ENCODE measurements around the gene RETREG2.

The RETREG2 gene

DNA sequence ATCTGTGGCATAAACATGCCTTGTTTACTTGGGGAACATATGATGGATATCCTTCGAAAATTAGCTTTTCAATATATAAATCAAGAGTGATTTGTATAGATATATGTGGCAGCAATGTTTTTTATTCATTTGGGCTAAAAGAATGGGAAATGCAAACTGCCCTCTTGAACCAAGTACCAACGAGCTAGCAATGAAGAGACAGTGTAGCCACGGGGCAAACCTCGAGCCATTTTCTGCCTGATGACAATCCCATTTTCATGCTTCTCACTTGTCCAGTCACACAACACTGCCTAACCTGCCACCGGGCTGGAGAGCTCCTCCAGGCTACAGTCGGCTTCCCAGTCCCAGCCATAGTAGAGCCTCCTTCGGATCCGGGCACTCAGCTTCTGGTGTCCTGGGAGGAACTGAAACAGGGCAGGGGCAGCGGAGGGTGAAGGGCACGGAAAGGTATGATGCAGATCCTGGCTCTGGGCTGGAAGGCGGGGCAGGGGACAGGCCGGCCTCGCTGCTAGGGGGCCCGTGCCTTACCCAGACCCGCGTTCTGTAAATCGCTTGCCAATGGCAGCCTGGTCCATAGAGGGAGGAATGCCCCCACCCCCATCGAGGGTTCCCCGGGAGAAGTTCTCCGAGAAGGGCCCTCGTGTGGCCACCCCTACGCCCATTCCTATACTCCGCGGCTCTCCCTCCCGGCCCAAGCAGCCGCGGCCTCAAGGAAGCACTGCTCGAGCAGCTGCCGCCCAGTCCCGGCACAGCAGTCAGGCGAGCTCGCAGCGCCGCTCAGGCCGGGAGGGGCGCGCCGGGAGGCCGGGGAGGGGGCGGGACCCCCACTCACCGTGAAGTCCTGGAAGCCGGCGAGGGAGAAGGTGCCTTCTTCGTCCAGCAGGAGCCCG is 1.9 kb upstream of the RETREG2 start:
- no peak for TF ChIP-seq TCF12 (IDR thresholded peaks at IDR 0.05; ENCODE audit: low read depth)
- TF ChIP-seq TEAD4 (IDR thresholded peaks at IDR 0.05), result 0 out of 2 replicates have a peak, but pooled peaks have one; percentile 11
- TF ChIP-seq, protein P1, sequence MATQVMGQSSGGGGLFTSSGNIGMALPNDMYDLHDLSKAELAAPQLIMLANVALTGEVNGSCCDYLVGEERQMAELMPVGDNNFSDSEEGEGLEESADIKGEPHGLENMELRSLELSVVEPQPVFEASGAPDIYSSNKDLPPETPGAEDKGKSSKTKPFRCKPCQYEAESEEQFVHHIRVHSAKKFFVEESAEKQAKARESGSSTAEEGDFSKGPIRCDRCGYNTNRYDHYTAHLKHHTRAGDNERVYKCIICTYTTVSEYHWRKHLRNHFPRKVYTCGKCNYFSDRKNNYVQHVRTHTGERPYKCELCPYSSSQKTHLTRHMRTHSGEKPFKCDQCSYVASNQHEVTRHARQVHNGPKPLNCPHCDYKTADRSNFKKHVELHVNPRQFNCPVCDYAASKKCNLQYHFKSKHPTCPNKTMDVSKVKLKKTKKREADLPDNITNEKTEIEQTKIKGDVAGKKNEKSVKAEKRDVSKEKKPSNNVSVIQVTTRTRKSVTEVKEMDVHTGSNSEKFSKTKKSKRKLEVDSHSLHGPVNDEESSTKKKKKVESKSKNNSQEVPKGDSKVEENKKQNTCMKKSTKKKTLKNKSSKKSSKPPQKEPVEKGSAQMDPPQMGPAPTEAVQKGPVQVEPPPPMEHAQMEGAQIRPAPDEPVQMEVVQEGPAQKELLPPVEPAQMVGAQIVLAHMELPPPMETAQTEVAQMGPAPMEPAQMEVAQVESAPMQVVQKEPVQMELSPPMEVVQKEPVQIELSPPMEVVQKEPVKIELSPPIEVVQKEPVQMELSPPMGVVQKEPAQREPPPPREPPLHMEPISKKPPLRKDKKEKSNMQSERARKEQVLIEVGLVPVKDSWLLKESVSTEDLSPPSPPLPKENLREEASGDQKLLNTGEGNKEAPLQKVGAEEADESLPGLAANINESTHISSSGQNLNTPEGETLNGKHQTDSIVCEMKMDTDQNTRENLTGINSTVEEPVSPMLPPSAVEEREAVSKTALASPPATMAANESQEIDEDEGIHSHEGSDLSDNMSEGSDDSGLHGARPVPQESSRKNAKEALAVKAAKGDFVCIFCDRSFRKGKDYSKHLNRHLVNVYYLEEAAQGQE (IDR thresholded peaks at IDR 0.05; ENCODE audit: low read depth), result no peak
- no peak for TF ChIP-seq CEBPB (IDR thresholded peaks at IDR 0.05)
- TF ChIP-seq EP300 (IDR thresholded peaks at IDR 0.05; ENCODE audit: borderline replicate concordance), result no peak
- TF ChIP-seq NFIC (IDR thresholded peaks at IDR 0.05), result no peak
- TF ChIP-seq, protein P2, sequence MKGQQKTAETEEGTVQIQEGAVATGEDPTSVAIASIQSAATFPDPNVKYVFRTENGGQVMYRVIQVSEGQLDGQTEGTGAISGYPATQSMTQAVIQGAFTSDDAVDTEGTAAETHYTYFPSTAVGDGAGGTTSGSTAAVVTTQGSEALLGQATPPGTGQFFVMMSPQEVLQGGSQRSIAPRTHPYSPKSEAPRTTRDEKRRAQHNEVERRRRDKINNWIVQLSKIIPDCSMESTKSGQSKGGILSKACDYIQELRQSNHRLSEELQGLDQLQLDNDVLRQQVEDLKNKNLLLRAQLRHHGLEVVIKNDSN (IDR thresholded peaks at IDR 0.05), result peak; percentile 16; the same call in 1 of the 2 replicates
- peak; percentile 99 for TF ChIP-seq ZBTB7A (IDR thresholded peaks at IDR 0.05; ENCODE audit: low read depth)
- no peak for TF ChIP-seq YY1 (IDR thresholded peaks at IDR 0.05; ENCODE audit: low read depth)
- TF ChIP-seq RAD21 (IDR thresholded peaks at IDR 0.05; ENCODE audit: low read depth), result no peak

DNA sequence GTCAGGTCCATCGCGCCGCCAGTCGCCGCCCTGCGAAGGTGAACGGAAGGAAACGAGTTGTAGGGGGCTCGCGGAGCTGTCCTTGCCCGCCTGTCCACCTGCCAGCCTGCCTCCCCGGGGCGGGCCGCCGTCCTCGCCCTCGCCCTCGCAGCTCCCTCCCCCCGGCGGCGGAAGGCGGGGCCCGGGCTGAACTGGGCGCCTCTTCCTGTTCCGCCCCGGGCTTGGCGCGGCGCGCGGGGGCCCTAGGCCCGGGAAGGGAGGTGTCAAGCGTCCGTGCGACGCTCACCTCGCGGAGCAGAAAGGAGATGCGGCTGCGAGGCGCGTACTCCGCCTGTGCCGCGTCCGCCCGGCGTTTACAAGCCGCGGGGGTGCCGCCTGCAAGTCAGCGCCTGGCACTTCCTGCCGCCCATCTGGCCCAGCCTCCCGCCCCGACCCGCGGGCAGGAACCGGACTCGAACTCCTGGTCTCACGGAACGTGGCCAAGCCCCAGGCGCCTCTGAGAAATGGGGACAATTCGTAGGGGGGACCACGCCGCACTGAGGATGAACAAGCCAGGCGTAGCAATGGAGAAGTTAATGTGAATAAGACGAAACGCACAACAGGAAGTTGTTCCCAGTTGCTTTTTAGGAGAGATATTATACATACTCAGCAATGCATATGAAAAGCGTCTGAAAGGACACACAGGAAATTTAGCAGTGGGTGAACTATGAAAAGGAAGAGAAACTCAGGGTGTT is 1.1 kb upstream of the RETREG2 start, which contains the start of gene CNPPD1:
CNPPD1 (minus strand) TSS at position 108 of the 734 bp plus-strand sequence; CDS start at position 11, 97 bp downstream.
- peak; percentile 67; the same call in 1 of the 2 replicates for TF ChIP-seq TAF1 (IDR thresholded peaks at IDR 0.05; ENCODE audit: low read depth)
- TF ChIP-seq, protein P3, sequence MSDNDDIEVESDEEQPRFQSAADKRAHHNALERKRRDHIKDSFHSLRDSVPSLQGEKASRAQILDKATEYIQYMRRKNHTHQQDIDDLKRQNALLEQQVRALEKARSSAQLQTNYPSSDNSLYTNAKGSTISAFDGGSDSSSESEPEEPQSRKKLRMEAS (IDR thresholded peaks at IDR 0.05), result peak; percentile 88
- TF ChIP-seq, protein P1 (IDR thresholded peaks at IDR 0.05; ENCODE audit: low read depth), result no peak
- TF ChIP-seq TCF12 (IDR thresholded peaks at IDR 0.05; ENCODE audit: low read depth), result 0 out of 2 replicates have a peak, but pooled peaks have one; percentile 15
- TF ChIP-seq, protein P2 (IDR thresholded peaks at IDR 0.05), result peak; percentile 1; the same call in 1 of the 2 replicates

DNA sequence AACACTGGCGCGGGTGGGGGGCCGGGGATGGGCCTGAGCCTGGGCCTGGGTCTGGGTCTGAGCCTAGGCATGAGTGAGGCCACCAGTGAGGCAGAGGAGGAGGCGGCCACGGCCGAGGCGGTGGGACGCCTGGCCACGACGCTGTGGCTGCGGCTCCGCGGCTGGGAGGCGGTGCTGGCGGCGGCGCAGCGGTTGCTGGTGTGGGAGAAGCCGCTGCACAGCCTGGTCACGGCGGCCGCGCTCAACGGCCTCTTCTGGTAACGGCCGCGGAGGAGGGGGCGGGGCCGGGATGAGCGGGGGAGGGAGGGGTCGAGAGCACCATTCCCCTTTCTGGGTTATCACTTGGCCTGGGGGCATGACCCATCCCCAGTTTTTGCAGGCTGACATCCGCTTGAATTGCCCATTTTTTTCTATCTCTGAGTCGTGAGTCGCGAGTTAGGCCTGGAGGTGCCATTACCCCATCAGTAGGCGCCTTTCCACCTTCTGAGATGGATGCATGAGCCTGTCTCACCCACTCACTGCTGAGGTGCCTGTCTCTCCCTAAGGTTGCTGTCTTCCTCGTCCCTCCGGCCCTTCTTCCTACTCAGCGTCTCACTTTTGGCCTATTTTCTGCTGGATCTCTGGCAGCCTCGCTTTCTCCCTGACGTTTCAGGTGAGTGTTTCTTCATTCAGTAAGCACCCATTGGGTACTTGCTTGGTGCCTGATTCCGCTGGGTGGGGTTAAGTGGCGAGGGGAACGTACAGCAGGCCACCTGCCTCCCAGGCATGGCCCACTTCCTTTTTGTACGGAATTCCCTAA is 501 bp downstream of the RETREG2 start:
- TF ChIP-seq CEBPB (IDR thresholded peaks at IDR 0.05) (no peak), FOXM1 (IDR thresholded peaks at IDR 0.05; ENCODE audit: borderline replicate concordance, low read depth) (no peak)
- TF ChIP-seq, protein P3 (IDR thresholded peaks at IDR 0.05), result no peak; the same call in 1 of the 2 replicates
- TF ChIP-seq, protein P2 (IDR thresholded peaks at IDR 0.05), result no peak

DNA sequence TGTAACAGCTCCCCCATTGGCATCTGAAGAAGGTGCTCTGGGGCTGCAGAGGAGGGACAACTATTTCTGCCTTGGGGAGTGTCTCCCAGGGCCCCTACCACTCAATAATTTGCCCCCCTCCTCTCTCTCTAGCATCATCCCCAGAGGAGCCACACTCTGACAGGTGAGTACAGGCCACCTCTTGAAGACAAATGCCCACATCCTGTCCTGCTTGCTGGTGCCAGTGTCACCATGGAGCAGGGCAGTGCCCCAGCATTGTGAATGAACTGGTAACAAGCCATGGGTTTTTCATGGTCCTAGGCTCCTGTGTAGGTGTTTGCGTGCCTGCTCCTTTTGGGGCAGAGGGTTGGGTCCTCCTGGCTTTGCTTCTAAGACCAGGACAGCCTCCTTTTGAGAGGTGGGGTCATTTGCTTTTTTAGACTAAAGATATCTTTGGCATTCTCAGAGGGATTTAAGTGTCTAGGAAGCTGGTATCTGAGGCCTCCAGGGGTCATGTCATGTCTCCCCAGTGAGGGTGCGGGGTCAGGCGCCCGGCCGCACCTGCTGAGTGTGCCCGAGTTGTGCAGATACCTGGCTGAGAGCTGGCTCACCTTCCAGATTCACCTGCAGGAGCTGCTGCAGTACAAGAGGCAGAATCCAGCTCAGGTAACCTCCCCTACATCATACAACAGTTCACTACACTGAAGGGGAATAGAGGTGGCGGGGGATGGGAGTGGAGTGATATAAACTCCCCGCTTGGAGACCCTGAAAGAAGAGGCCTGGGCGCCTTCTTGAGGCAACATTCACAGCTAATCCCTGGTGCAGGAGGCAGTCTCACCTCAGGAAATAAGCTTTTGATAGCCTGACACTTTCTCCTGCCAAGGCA is 1.8 kb downstream of the RETREG2 start:
- TF ChIP-seq NFIC (IDR thresholded peaks at IDR 0.05), result no peak
- TF ChIP-seq, protein P2 (IDR thresholded peaks at IDR 0.05), result no peak
- TF ChIP-seq, protein P3 (IDR thresholded peaks at IDR 0.05), result no peak
- TF ChIP-seq TEAD4 (IDR thresholded peaks at IDR 0.05), result no peak
- no peak for TF ChIP-seq ZBTB7A (IDR thresholded peaks at IDR 0.05; ENCODE audit: low read depth)
- TF ChIP-seq EGR1 (IDR thresholded peaks at IDR 0.05), result no peak
- TF ChIP-seq, protein P1 (IDR thresholded peaks at IDR 0.05; ENCODE audit: low read depth), result no peak
- no peak for TF ChIP-seq CREB1 (IDR thresholded peaks at IDR 0.05; ENCODE audit: low read depth)
- no peak for TF ChIP-seq TCF12 (IDR thresholded peaks at IDR 0.05; ENCODE audit: low read depth)
- no peak for TF ChIP-seq YY1 (IDR thresholded peaks at IDR 0.05; ENCODE audit: low read depth)
- TF ChIP-seq CEBPB (IDR thresholded peaks at IDR 0.05), result no peak
- no peak for TF ChIP-seq FOXM1 (IDR thresholded peaks at IDR 0.05; ENCODE audit: borderline replicate concordance, low read depth)
- no peak for TF ChIP-seq RAD21 (IDR thresholded peaks at IDR 0.05; ENCODE audit: low read depth)
- no peak for TF ChIP-seq EP300 (IDR thresholded peaks at IDR 0.05; ENCODE audit: borderline replicate concordance)
